PC-3 (cell line): Measurements from ENCODE around the gene CYBRD1. TPM values are rescaled to one million over a fixed set of nuclear protein-coding genes. Genes with fewer than 3 reads are reported as not detected.

Experiments used
- ATAC-seq: fragments of 200-7000 bp; cut with Tn5 transposase; 2 replicates; pipeline ENCODE4 v1.9.1; 2020; ENCODE audit warnings: mild to moderate bottlenecking, moderate library complexity
- BruUV-seq: library from RNA; stranded (reverse); fragments of 400-500 nt; replicated peaks from 2 replicates; lab custom pipeline; 2021; lab: Mats Ljungman, UMichigan
- CTCF ChIA-PET: fragments of 300-600 bp; sonication (Branson Sonifier 250); formaldehyde crosslinking; loops from one replicate; lab custom pipeline; 2022; ENCODE audit warnings: antibody characterized with exemption; lab: Charles Lee
- POLR2A ChIA-PET: fragments of 300-600 bp; sonication (Branson Sonifier 250); formaldehyde crosslinking; loops from one replicate; lab custom pipeline; 2022; ENCODE audit warnings: antibody characterized with exemption; ENCODE audit not compliant: unreplicated experiment; lab: Charles Lee
- DNase-seq: peaks from one replicate; pipeline ENCODE4 v3.0.0-alpha.2; 2015
- H2AFZ ChIP-seq: fragments of 300-600 bp; sonication (generic); 2 replicates; pipeline ENCODE4 v1.6.0; 2016; ENCODE audit warnings: antibody characterized with exemption, low read length
- H3F3A ChIP-seq: fragments of 300-600 bp; sonication (generic); one replicate; pipeline ENCODE4 v1.6.0; 2017; ENCODE audit warnings: antibody characterized with exemption, low read length, control low read depth, mild to moderate bottlenecking; ENCODE audit not compliant: unreplicated experiment
- H3K27ac ChIP-seq: fragments of 300-600 bp; sonication (generic); 2 replicates; pipeline ENCODE4 v1.5.1; 2016; ENCODE audit warnings: mild to moderate bottlenecking, low read length
- H3K27me3 ChIP-seq: fragments of 300-600 bp; sonication (generic); 2 replicates; pipeline ENCODE4 v1.6.1; 2016; ENCODE audit warnings: low read length, mixed read lengths
- H3K36me3 ChIP-seq: fragments of 300-600 bp; sonication (generic); 2 replicates; pipeline ENCODE4 v1.6.1; 2016; ENCODE audit warnings: low read depth, mixed run types, low read length, mixed read lengths
- H3K4me1 ChIP-seq: fragments of 300-600 bp; sonication (generic); 2 replicates; pipeline ENCODE4 v1.5.1; 2016; ENCODE audit warnings: low read length; ENCODE audit not compliant: insufficient read depth
- H3K4me2 ChIP-seq: fragments of 300-600 bp; sonication (generic); 2 replicates; pipeline ENCODE4 v1.6.0; 2016; ENCODE audit warnings: low read length
- H3K4me3 ChIP-seq: fragments of 300-600 bp; sonication (generic); 2 replicates; pipeline ENCODE4 v1.5.1; 2016; ENCODE audit warnings: mild to moderate bottlenecking, low read length, mixed read lengths
- H3K79me2 ChIP-seq: fragments of 300-600 bp; sonication (generic); 2 replicates; pipeline ENCODE4 v1.6.1; 2017; ENCODE audit warnings: low read length, mixed read lengths
- H3K9ac ChIP-seq: fragments of 300-600 bp; sonication (generic); 2 replicates; pipeline ENCODE4 v1.6.0; 2016; ENCODE audit warnings: mild to moderate bottlenecking, low read length
- H3K9me2 ChIP-seq: fragments of 300-600 bp; sonication (generic); replicated peaks from 2 replicates; pipeline ENCODE4 v1.6.1; 2016; ENCODE audit warnings: mixed run types, low read length, mixed read lengths
- H3K9me3 ChIP-seq: fragments of 300-600 bp; sonication (generic); 2 replicates; pipeline ENCODE4 v1.6.1; 2016; ENCODE audit warnings: low read length, mixed read lengths
- H4K20me1 ChIP-seq: fragments of 300-600 bp; sonication (generic); 2 replicates; pipeline ENCODE4 v1.6.1; 2016; ENCODE audit warnings: low read length, mixed read lengths
- CTCF ChIP-seq: fragments of 300-600 bp; sonication (generic); conservative IDR thresholded peaks from 2 replicates; pipeline ENCODE4 v1.5.1; 2017; ENCODE audit warnings: antibody characterized with exemption, low read depth, mild to moderate bottlenecking, low read length
- EZH2 ChIP-seq: fragments of 300-600 bp; sonication (generic); IDR thresholded peaks from one replicate; pipeline ENCODE4 v1.6.1; 2017; ENCODE audit warnings: antibody characterized with exemption, mild to moderate bottlenecking, low read length; ENCODE audit not compliant: unreplicated experiment
- EZH2phosphoT487 ChIP-seq: fragments of 300-600 bp; sonication (generic); IDR thresholded peaks from 2 replicates; pipeline ENCODE4 v1.6.1; 2018; ENCODE audit warnings: mild to moderate bottlenecking, antibody characterized with exemption, low read length, borderline replicate concordance
- intact Hi-C: fragments of 100-400 bp; cut with micrococcal nuclease; formaldehyde crosslinking; loops from 2 replicates; pipeline ENCODE4 v1.9.0; 2023
- total RNA-seq: library from RNA; depleted of rRNA; stranded (reverse); fragments of >200 nt; gene quantifications from 2 replicates; pipeline ENCODE4 v1.2.3, GENCODE V29; 2014

The CYBRD1 gene
- total RNA-seq, 1 experiment from 2014 or later = 0.87 TPM

GRCh38 chr2:171584001-171584400 is 61.7 kb downstream of the CYBRD1 start:
- H3K27ac ChIP-seq = no peak overlapping the region
- no peaks in the 10 kb centered on the region for H3K4me1 ChIP-seq
- H3K9me3 ChIP-seq = no peaks in the 10 kb centered on the region
- no peaks in the 10 kb centered on the region for H4K20me1 ChIP-seq
- no TSS peak for BruUV-seq
- TF ChIP-seq EZH2 (no peak), CTCF (no peak), EZH2phosphoT487 (no peak)
- no peaks in the 10 kb centered on the region for H3F3A ChIP-seq
- ATAC-seq (no peak), DNase-seq (no peak)
- CTCF ChIA-PET = no interaction called here
- H3K4me2 ChIP-seq = no peak overlapping the region
- no peaks in the 10 kb centered on the region for H3K79me2 ChIP-seq
- POLR2A ChIA-PET = no interaction called here
- no peaks in the 10 kb centered on the region for H3K36me3 ChIP-seq
- no peaks in the 10 kb centered on the region for H3K27me3 ChIP-seq
- intact Hi-C loops = no loop called here
- no peak overlapping the region for H3K9ac ChIP-seq
- no peaks in the 10 kb centered on the region for H3K9me2 ChIP-seq
- no peak overlapping the region for H2AFZ ChIP-seq
- H3K4me3 ChIP-seq = no peak overlapping the region

GRCh38 chr2:171587132-171587531 is 64.9 kb downstream of the CYBRD1 start:
- POLR2A ChIA-PET = no interaction called here
- H4K20me1 ChIP-seq = no peaks in the 10 kb centered on the region
- BruUV-seq = no TSS peak

More at GRCh38 chr2:171587132-171587531, 64.9 kb downstream of the CYBRD1 start:
- intact Hi-C loops = no loop called here
- CTCF ChIA-PET = no interaction called here
- TF ChIP-seq CTCF = no peak
- no peak for TF ChIP-seq EZH2
- TF ChIP-seq EZH2phosphoT487 = no peak
- Histone ChIP-seq H3K36me3 (no peaks in the 10 kb centered on the region), H3K9me3 (no peaks in the 10 kb centered on the region), H3K4me3 (no peak overlapping the region), H3K9ac (no peak overlapping the region), H3K4me2 (no peak overlapping the region), H3F3A (no peaks in the 10 kb centered on the region), H3K4me1 (no peaks in the 10 kb centered on the region), H3K27me3 (no peaks in the 10 kb centered on the region), H3K9me2 (no peaks in the 10 kb centered on the region), H3K27ac (no peak overlapping the region), H2AFZ (no peak overlapping the region), H3K79me2 (no peaks in the 10 kb centered on the region)
- no peak for DNase-seq
- no peak for ATAC-seq
